A549 (cell line): Measurements from ENCODE around the gene ZNF831.

ENCODE experiments used
- CEBPB ChIP-seq, 2 experiments: fragments of >200 bp in 1 of 2; sonication (Bioruptor Twin) in 1 of 2; formaldehyde crosslinking in 1 of 2; IDR thresholded peaks; 2 replicates each; pipeline ENCODE4 v1.6.1; 2012 to 2016
- EP300 ChIP-seq, 2 experiments: fragments of >200 bp; sonication (Bioruptor Twin); formaldehyde crosslinking; IDR thresholded peaks; 2 replicates in 1 of 2; 3 replicates in 1 of 2; pipeline ENCODE4 v1.6.1; 2016 to 2017
- HOXB13 ChIP-seq: fragments of 250-450 bp; sonication (Bioruptor Pico); IDR thresholded peaks from 2 replicates; pipeline ENCODE4 v1.5.0; 2020; ENCODE audit warnings: low read depth, mild to moderate bottlenecking, moderate library complexity
- JUN ChIP-seq, 2 experiments: fragments of >200 bp; sonication (Bioruptor Twin); formaldehyde crosslinking; IDR thresholded peaks; 2 replicates in 1 of 2; 3 replicates in 1 of 2; pipeline ENCODE4 v1.6.1; 2016 to 2017
- POLR2A ChIP-seq: IDR thresholded peaks from 2 replicates; pipeline ENCODE4 v1.6.1; 2012; ENCODE audit warnings: mild to moderate bottlenecking, low read length
- RAD21 ChIP-seq, 2 experiments: fragments of >200 bp in 1 of 2; sonication (Bioruptor Twin) in 1 of 2; formaldehyde crosslinking in 1 of 2; IDR thresholded peaks in 1 of 2; conservative IDR thresholded peaks in 1 of 2; 2 replicates in 1 of 2; 3 replicates in 1 of 2; pipeline ENCODE4 v1.6.1; 2012 to 2018; ENCODE audit warnings: inconsistent platforms in 1 of 2
- RNF2 ChIP-seq: fragments of 200-600 bp; sonication (generic); IDR thresholded peaks from 2 replicates; pipeline ENCODE4 v1.6.1; 2016; ENCODE audit warnings: low read depth, mild to moderate bottlenecking, antibody characterized with exemption, moderate library complexity, borderline replicate concordance
- TF ChIP-seq, protein P1 (sequence below): fragments of 200-600 bp; sonication (generic); IDR thresholded peaks from 2 replicates; pipeline ENCODE4 v1.6.1; 2016; ENCODE audit warnings: antibody characterized with exemption, mild to moderate bottlenecking, moderate library complexity
- TF ChIP-seq, protein P2 (sequence below): fragments of >200 bp; sonication (Bioruptor Twin); formaldehyde crosslinking; IDR thresholded peaks from 3 replicates; pipeline ENCODE4 v1.5.1; 2016

DNA sequence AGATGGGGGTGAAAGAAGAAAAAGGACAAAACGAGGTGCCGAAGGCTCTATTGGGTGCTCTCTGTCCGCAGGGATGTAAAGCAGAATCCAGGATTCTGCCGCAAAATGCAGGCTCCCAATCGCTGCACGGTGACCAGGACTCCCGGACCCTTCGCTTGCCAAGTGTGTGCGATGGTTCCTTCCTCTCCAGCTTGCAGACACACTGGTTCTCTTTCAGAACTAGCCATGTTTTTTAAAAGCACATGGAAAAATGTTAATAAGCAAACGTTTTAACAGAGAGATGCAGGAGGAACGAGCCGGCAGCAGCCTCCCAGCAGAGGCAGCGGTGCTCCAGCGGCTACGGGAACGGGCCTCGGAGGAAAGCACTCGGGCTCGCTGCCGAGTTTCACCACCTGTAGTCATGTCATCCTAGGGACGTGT is 59.6 kb downstream of the ZNF831 start:
- TF ChIP-seq POLR2A (no peak), CEBPB (IDR thresholded peaks at IDR 0.05) (no peak), JUN (IDR thresholded peaks at IDR 0.05) (no peak), RNF2 (no peak), HOXB13 (CRISPR knock-in tag) (no peak), RAD21 (conservative IDR thresholded peaks at IDR 0.05 in 1 of 2, IDR thresholded peaks at IDR 0.05 in 1 of 2) (peak; percentile 35 to 37), EP300 (IDR thresholded peaks at IDR 0.05) (no peak)
- TF ChIP-seq, protein P1, sequence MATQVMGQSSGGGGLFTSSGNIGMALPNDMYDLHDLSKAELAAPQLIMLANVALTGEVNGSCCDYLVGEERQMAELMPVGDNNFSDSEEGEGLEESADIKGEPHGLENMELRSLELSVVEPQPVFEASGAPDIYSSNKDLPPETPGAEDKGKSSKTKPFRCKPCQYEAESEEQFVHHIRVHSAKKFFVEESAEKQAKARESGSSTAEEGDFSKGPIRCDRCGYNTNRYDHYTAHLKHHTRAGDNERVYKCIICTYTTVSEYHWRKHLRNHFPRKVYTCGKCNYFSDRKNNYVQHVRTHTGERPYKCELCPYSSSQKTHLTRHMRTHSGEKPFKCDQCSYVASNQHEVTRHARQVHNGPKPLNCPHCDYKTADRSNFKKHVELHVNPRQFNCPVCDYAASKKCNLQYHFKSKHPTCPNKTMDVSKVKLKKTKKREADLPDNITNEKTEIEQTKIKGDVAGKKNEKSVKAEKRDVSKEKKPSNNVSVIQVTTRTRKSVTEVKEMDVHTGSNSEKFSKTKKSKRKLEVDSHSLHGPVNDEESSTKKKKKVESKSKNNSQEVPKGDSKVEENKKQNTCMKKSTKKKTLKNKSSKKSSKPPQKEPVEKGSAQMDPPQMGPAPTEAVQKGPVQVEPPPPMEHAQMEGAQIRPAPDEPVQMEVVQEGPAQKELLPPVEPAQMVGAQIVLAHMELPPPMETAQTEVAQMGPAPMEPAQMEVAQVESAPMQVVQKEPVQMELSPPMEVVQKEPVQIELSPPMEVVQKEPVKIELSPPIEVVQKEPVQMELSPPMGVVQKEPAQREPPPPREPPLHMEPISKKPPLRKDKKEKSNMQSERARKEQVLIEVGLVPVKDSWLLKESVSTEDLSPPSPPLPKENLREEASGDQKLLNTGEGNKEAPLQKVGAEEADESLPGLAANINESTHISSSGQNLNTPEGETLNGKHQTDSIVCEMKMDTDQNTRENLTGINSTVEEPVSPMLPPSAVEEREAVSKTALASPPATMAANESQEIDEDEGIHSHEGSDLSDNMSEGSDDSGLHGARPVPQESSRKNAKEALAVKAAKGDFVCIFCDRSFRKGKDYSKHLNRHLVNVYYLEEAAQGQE = no peak
- TF ChIP-seq, protein P2, sequence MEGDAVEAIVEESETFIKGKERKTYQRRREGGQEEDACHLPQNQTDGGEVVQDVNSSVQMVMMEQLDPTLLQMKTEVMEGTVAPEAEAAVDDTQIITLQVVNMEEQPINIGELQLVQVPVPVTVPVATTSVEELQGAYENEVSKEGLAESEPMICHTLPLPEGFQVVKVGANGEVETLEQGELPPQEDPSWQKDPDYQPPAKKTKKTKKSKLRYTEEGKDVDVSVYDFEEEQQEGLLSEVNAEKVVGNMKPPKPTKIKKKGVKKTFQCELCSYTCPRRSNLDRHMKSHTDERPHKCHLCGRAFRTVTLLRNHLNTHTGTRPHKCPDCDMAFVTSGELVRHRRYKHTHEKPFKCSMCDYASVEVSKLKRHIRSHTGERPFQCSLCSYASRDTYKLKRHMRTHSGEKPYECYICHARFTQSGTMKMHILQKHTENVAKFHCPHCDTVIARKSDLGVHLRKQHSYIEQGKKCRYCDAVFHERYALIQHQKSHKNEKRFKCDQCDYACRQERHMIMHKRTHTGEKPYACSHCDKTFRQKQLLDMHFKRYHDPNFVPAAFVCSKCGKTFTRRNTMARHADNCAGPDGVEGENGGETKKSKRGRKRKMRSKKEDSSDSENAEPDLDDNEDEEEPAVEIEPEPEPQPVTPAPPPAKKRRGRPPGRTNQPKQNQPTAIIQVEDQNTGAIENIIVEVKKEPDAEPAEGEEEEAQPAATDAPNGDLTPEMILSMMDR = no peak
